CD4-positive, alpha-beta T cell treated with Interleukin-15 for 1 hour (primary cell): ENCODE data around the gene LRRN2.
"Not testable (repeated sequence)": the region's sequence is repeated elsewhere in the genome, so short reads cannot be mapped to it uniquely, and the experiment has no call there.

ENCODE experiments used
- DNase-seq: peaks from one replicate; pipeline ENCODE4 v3.0.0-alpha.2; 2020

LRRN2 gene

GRCh38 chr1:204571128-204571527 is 114.4 kb downstream of the LRRN2 start:
- DNase-seq: no peak

GRCh38 chr1:204570021-204570420 is 115.5 kb downstream of the LRRN2 start:
- not testable (repeated sequence) for DNase-seq

GRCh38 chr1:204569478-204569877 is 116.1 kb downstream of the LRRN2 start:
- no peak for DNase-seq

DNA sequence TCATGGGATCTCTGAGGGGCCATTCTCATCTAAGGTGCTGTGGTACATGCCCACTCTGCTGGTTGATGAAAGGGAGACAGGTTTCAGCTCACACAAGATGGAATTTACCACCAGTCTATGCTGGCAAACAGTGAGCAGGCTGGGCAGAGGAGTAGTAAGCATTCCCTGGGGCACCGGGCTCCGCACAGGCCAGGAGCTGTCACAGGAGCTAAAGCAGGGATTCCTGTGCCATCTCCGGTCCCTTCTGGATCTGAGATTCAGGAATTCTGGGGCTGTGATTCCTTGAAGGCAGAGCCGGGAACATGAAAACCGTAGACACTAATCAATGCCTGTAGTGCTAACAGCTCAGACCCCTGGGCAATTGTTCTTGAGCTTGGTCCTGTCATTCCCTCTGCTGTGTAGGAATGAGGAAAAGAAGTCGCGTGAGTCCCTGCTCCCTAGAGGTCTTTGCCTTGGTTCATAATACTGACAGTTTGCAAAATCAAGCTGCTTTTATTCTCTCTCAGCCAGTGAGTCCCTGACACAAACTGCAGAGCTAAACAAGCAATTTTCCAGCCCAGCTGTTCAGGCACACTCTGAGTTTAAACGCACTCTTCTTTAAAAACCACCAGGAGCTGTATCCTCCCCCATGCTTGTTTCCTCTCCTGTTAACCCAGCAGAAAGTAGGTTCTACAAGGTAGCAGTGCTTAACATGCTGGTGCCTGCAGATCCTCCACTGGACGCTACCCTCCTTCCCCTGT is 116.8 kb downstream of the LRRN2 start:
- no peak for DNase-seq
